22Rv1 (cell line): ENCODE measurements around the gene MAP1LC3A.

Experiments used
- H3K27ac ChIP-seq: fragments of 450-650 bp; 2 replicates; pipeline ENCODE4 v1.5.1; 2017
- ZFX ChIP-seq: fragments of 450-650 bp; IDR thresholded peaks from 2 replicates; pipeline ENCODE4 v1.6.1; 2017; ENCODE audit warnings: antibody characterized with exemption, borderline replicate concordance
- TF ChIP-seq, protein P1 (sequence below): fragments of 450-650 bp; IDR thresholded peaks from 2 replicates; pipeline ENCODE4 v1.5.1; 2017; ENCODE audit warnings: mild to moderate bottlenecking

Gene MAP1LC3A

GRCh38 chr20:34570859-34571306, 12.4 kb downstream of the MAP1LC3A start:
- H3K27ac ChIP-seq, result no peak overlapping the region
- TF ChIP-seq ZFX, result no peak
- TF ChIP-seq, protein P1, sequence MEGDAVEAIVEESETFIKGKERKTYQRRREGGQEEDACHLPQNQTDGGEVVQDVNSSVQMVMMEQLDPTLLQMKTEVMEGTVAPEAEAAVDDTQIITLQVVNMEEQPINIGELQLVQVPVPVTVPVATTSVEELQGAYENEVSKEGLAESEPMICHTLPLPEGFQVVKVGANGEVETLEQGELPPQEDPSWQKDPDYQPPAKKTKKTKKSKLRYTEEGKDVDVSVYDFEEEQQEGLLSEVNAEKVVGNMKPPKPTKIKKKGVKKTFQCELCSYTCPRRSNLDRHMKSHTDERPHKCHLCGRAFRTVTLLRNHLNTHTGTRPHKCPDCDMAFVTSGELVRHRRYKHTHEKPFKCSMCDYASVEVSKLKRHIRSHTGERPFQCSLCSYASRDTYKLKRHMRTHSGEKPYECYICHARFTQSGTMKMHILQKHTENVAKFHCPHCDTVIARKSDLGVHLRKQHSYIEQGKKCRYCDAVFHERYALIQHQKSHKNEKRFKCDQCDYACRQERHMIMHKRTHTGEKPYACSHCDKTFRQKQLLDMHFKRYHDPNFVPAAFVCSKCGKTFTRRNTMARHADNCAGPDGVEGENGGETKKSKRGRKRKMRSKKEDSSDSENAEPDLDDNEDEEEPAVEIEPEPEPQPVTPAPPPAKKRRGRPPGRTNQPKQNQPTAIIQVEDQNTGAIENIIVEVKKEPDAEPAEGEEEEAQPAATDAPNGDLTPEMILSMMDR, result no peak

GRCh38 chr20:34571753-34572152, 13.2 kb downstream of the MAP1LC3A start:
- no peak overlapping the region for H3K27ac ChIP-seq
- TF ChIP-seq, protein P1, result no peak
- TF ChIP-seq ZFX, result no peak

- no peak for TF ChIP-seq ZFX
- TF ChIP-seq, protein P1, result no peak
These were observed 15.2 kb downstream of the MAP1LC3A start for GRCh38 chr20:34573541-34574300.

GRCh38 chr20:34574426-34574825, 15.9 kb downstream of the MAP1LC3A start:
- TF ChIP-seq ZFX, result no peak
- H3K27ac ChIP-seq, result no peak overlapping the region

More at GRCh38 chr20:34573541-34574300, 15.2 kb downstream of the MAP1LC3A start:
- H3K27ac ChIP-seq, result no peak overlapping the region

DNA sequence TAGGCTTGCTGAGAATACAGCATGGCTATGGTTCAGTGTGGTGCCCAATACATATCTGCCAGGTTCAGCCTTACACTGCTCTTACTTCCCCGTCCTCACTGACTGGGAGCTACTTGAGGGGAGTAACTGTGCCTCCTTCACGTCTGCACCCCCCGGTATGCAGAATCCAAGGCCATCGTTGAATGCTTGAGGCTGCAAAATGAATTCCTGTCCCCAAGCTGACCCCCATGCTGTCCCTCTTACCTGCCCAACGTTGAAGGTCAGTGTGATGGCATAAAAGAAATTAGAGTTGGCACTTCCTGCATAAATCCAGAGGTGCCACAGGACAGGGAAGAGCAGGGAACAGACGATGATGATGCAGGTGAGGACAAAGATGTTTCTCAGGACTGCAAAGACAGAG, 16.3 kb downstream of the MAP1LC3A start:
- TF ChIP-seq, protein P1, result no peak
- no peak for TF ChIP-seq ZFX
- no peak overlapping the region for H3K27ac ChIP-seq

GRCh38 chr20:34575271-34575670, 16.8 kb downstream of the MAP1LC3A start:
- no peak overlapping the region for H3K27ac ChIP-seq
- TF ChIP-seq, protein P1, result no peak
- no peak for TF ChIP-seq ZFX

- TF ChIP-seq, protein P1, result no peak
- no peak for TF ChIP-seq ZFX
- H3K27ac ChIP-seq, result no peak overlapping the region
These were observed 17.2 kb downstream of the MAP1LC3A start for GRCh38 chr20:34575756-34576155.
